Raji (cell line): ENCODE measurements around the gene KCTD6.

ENCODE experiments used
- POLR2A ChIP-seq: IDR thresholded peaks from 2 replicates; pipeline ENCODE4 v1.6.1; 2011; ENCODE audit warnings: low read depth, low read length, control low read depth; ENCODE audit not compliant: insufficient read depth

Gene KCTD6

DNA sequence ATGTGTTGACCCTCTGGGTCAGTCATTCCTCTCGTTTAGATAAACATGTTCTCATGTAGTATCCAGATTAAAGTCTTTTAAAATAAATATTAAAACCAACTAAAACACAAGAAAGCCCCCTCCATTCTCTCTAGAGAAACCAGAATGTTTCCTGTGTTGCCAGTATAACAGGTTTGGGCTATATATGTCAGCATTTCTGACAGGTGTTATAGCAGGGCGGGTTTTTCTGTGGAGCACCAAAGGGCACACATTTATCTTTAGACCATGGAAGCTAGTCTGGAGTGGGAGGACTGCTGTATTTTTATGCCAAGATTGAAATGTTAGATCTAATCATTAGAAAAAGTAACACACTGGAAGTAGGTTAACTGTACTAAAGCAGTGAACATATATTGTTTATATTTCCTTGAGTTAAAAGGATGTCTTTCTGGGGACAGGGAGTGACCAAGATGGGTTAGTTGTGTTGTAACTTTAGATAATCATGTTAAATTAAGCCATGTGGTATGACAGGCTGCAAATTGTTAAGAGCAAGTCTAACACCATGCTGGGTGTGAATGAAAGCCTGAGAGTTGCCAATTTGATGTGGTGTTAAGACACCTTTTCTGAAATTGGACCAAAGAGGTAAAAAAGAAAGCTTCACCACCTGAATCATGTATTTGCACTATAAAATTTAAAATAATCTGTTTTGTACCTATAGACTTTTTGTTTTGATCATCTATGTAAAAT, 15.6 kb downstream of the KCTD6 start:
- TF ChIP-seq POLR2A = no peak

DNA sequence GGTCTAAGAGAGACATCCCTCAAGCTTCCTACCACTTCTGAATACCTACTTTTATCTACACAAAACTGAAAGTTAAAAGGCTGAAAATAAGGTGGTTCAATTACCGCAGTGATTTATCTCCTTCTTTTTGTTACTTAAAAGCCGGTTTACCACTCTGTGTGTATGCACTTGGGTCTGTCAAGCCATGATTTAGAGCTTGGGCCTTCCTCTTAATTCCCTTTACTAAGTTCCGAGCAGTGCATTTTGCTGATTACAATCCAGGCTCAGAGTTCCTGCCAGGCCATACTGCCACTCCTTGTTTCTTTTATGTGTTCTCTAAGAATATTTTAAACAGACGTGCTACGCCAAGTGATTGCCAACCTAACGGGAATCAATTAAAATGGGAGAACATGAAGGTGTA, 16.5 kb downstream of the KCTD6 start:
- TF ChIP-seq POLR2A = no peak

DNA sequence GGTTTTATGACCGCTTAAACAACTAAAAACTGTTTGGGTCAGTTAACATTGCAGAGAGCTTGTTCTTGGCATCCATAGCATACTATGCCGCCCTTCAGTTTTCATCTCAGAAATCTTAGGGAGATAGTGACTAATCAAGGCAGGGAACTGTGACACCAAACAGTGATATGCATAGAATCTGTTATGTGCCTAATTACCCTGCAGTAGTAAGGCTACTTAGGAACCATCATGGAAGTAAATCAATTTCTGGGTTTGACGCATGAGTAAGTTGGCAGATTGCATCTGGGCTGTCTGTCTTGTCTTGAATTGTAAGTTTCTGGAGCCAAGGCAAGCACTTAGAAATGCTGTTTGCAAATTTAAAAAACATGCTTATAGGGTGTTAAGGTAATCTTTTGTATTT, 22.5 kb downstream of the KCTD6 start:
- no peak for TF ChIP-seq POLR2A

DNA sequence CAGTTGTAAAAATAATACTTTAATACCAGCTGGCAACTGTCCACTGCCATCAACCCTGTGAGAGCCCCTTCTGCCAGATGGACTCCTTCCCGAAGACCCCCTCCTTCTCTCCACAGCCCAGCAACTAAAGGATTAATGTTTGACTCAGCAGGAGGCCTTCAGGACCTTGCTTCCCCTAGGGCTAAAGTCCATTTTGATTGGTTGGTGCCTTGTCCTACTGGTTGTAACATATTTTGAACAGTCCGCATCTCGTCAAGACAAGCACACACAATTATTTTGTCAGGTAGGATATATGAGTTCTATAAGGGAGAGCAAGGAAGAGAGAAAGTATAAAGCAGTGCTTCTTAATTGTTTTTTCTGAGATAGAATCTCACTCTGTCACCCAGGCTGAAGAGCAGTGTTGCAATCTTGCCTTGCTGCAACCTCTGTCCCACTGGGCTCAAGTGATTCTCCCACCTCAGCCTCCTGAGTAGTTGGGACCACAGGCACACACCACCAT, 26.4 kb downstream of the KCTD6 start:
- TF ChIP-seq POLR2A = no peak

DNA sequence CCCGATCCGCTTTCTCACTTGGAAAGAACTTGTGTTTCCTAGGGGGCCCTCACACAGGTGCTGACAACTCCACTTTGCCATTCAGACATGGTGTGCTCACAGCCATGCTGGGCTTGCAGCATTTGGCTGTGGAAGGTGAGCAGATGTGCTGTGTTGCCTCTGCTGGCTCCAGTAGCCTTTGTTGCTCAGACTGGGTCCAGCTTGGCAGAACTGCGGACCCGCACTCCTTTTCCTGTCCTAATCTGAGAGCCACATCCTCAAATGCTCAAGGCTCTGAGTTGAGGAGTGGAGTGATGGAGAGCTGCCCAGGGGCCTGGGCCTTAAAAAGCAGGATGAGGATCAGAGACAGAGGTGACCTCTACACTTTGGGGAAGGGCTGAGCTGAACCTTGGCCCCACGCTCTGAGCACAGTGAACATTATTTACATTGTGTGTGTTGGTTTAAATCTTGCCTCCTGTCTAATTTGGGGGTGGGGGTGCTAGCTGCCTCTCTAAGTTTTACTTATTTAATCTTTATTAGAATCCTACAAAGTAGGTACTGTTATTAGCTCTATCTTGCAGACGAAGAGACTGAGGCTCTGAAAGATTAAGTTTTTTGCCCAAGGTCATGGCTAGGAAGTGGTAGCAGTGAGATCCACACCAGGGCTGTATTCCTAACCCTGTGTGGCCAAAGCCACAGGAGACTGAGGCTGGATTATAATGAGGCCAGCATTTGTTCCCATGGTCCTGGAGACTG, 27.9 kb downstream of the KCTD6 start:
- TF ChIP-seq POLR2A = no peak

DNA sequence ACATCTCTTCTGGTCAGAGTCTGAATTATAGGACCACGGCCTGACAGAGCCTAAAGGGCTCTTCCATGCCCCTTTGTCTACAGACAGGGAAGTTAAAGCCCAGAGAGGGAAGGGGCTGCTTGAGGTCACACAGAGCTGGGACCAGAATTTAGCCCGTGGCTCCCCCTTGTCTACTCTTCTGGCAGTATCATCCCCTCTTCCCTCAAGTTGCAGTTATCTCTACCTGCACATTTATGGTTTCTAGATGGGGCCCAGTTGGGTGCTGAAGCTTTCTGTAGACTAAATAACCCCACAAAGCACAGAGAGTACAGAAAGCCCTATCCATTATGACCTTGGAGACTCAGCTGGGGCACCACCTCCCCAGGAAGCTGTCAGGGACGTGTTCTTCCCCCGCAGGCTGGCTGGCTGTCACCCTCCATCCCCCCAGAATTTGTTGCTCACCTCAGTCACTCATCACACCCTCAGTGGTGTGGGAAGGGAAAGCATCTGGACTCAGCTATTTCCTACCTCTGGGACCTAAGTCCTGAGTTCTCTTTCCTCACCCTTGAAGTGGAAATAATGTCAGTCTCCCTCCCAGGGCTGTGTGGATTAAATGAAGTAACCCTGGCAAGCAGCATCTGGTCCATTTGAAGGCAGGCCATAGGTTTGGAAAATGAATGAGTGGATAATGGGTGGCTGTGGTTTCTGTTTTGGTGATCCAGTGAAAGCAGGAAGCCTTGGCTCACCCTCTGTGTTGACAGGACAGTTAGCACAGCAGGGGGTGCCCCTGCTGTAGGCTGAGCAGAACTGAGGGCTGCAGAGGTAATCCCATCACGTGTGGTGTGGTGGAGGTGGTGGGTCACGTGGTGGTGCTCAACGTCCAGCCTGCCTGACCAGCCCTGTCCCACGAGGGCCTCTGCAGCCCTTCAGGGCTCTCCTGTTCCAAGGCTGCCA, 28.8 kb downstream of the KCTD6 start:
- TF ChIP-seq POLR2A = no peak

DNA sequence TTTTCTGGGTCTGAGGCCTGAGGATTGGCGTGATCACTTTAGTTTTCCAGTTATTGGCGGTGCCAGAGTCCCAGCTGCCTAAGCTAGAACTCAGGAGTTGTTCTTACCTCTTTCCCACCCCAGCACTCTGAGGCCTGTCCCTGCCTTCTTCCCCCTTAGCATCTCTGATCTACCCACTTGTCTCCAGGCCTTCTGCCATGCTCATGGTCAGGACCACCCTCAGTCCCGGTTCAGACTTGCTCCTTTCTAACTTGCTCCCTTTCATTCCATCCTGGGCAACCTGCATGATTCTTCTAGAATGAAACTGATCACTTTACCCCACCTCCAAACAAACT, 29.4 kb downstream of the KCTD6 start:
- TF ChIP-seq POLR2A = no peak

DNA sequence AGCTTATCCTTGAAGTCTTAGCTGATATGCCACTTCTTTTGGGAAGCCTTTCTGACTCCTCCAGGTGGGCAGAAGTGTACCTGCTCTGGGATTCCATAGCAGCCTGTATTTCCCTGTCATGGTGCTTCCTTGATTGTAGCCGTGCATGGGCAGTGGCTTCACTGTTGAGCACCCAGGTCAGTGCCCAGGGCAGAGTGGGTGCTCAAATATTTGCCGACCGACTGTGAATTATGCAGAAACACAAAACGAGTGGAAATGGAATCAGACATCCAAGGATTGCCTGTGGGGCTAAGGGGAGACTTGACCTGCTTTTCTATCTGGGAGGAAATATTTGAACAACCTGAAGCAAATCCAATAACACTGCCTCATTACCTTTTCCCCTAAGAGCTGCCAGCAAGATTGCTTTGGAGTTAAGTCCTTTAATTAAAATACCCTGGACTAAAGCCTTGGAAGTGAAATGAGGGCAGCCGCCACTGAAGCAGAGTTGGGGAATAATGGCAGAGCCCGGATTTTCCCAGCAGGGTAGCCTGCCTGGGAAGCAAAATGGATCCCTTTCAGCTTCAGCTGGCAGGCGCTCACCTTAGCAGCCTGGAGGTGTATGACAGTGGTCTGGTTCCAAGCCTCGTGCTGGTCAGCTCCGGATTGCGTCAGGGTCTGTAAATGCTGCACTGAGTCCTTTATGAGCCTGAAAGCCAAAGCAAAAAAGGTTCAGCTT, 30.2 kb downstream of the KCTD6 start:
- no peak for TF ChIP-seq POLR2A

DNA sequence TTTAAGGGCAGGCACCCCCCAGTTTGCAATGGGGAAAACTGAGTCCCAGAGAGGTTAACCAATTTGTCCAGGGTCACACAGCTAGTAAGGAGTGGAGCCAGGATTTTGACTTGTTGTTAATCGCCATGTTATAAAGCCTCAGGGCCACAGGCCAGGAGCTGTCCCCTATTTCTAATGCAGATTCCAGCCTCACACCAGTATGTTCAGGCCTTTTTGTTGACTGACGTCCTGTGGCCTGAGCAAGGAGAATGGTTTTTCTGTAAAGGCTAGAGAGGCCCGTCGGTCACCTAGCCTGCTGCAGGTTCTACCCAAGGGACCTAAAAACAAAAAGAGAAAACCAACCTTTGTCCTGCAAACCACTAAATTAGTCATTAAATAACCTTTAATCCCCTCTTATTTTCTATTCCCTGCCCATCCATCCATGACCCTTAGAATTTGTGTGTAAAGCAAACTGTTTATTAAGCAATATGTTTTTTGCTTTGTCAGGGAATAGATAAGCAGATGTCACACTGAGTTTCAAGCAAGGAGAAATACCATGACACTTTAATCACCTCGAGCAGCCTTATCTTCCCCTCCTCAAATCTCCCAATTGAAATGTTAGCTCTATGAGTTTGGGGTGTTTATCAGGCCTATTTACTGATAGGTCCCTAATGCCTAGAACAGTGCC, 31.0 kb downstream of the KCTD6 start:
- no peak for TF ChIP-seq POLR2A

DNA sequence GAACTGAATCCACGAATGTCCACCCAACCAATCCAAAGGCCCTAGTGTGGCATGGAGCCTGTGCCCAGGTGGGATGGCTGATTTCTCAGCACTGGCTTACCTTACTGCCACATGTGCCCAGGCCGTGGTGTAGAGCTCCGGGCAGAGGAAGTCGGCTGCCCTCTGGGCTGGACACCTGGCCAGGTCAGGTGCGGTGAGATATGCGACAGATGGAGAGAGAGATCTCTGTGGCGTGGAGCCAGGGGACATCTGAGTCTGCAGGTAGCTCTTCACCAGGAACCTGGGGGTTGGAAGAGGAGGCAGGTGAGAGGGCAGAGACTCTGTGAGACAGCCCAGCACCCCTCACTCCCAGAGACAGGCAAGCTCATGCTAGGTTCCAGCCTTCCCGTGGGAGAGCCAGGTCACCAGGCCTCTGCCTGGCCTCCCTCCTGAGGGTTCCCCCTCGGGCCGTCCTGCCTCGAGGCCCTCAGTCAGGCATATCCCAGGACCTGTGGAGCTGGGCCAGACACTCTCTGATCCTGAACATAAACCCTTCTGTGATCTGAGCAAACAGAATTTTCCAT, 32.5 kb downstream of the KCTD6 start:
- TF ChIP-seq POLR2A = no peak

DNA sequence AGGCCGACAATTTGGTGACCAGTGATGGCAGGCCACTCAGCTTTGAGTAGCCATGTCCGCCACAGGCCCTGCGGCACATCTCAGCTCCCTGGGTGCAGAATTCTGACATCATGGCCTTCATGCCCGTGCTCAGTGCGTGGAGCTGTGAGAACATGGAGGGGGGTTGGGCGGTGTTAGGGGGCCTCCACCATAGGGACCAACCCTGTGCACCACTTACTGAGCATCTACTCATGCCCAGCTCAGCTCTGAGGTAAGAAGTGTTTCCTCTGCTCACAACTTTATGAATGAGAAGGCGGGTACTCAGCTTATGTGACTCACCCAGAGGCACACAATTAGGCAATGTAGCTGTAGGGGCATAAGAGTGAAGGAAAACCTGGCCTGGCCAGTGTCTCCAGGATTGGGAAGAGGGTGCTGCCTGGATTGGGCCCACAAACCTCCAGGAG, 34.6 kb downstream of the KCTD6 start:
- TF ChIP-seq POLR2A = no peak

DNA sequence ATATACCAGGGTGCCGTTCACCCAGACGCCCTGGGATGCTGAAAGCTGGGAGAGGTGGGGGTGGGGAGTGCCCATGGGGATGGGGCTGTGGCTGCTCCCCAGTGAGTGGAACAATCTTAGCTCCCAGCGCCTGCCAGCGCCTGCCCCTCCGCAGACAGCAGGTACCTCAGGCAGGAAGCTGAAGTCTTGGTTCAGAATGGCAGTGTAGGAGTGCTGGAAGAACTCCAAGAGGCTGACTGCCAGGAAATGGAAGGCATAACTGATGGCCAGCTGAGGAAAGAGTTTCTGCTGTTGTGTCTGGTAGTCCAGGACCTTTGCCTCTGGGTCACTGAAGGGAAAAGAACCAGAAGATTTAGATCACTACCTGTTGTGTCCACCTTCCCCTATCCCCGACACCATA, 36.7 kb downstream of the KCTD6 start:
- TF ChIP-seq POLR2A = no peak

DNA sequence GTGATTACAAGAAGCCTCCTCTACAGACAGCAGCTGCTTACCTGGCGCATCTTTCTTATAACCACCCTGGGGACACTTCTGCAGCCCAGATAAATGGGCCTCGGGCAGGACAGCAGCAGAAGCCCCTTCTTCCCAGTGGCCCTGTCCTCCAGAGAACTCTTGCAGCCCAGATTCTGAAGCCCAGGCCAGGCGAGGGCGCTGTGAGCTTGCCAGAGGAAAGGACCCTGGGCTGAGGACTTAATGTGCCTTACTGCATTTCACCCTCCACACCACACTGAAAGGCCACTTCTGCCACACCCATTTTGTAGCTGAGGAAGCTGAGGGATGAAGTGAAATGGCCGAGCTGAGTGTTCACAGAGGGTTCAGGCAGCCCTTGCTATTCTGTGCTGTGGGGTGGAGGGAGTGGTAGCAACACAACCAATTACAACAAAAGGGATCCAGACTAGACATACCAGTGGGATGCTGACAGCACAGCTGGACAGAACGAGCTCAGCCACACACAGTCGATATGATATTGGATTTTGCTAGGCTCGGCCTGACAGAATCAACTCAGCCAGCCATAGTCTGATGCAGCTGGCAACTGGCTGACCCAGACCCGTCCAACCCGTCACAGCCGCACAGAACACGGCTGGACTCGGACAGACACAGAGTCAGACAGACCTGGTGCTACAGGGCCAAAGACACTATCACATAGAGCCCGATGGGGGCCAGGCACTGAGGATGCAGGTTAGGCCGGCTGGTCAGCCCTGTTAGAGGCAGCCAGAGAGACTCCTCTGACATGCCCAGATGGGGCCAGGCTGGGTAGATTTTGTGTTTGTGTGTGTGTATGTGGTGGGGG, 37.8 kb downstream of the KCTD6 start:
- TF ChIP-seq POLR2A = no peak
